ENCODE measurements around the gene KREMEN2. TPM values are rescaled to one million over a fixed set of nuclear protein-coding genes. Genes with fewer than 3 reads are reported as not detected.

KREMEN2 gene
- total and polyA plus RNA-seq, 4 donors = not detected

- no peak overlapping the region for H3K9ac ChIP-seq (ENCODE audit: low read depth in 1 of 2, low read length in 2 of 2)
- WGBS = 2% methylated on average over 40 of the region's 40 CpGs
- H3K4me3 ChIP-seq (ENCODE audit: low read depth in 1 of 3, low read length in 3 of 3) = peak overlapping the region in 1 of 3 donors; percentile 13
These were observed 877 bp upstream of the KREMEN2 start for GRCh38 chr16:2963074-2963722.

GRCh38 chr16:2964475-2965336 lies 631 bp downstream of the KREMEN2 start:
- WGBS = 2% methylated on average over 68 of the region's 68 CpGs
- no peak overlapping the region for H3K27ac ChIP-seq (ENCODE audit: low read depth in 1 of 2, low read length in 2 of 2)
- H3K36me3 ChIP-seq (ENCODE audit: control insufficient read depth in 4 of 4, insufficient read depth in 3 of 4, low read depth in 1 of 4, low read length in 3 of 4) = no peaks in the 10 kb centered on the region
- H3K9ac ChIP-seq (ENCODE audit: low read depth in 1 of 2, low read length in 2 of 2) = no peak overlapping the region
- H3K9me3 ChIP-seq (ENCODE audit: control insufficient read depth in 4 of 4, low read length in 3 of 4) = no peaks in the 10 kb centered on the region
- peak overlapping the region in 1 of 3 donors; percentile 18 for H3K4me3 ChIP-seq (ENCODE audit: low read depth in 1 of 3, low read length in 3 of 3)
- H3K27me3 ChIP-seq (ENCODE audit: control insufficient read depth in 4 of 4, insufficient read depth in 4 of 4, low read length in 3 of 4) = peaks cover 0 to 14% (median 5%) of the 10 kb centered on the region in 4 donors
- no peak for TF ChIP-seq SP1 (IDR thresholded peaks at IDR 0.05)
- TF ChIP-seq FOXA2 (IDR thresholded peaks at IDR 0.05) = no peak
- TF ChIP-seq FOXA1 (IDR thresholded peaks at IDR 0.05) = no peak
- peak; percentile 61 for DNase-seq (ENCODE audit: low spot score)
- peaks cover 7 to 33% (median 30%) of the 10 kb centered on the region in 4 donors for H3K4me1 ChIP-seq (ENCODE audit: control insufficient read depth in 4 of 4, insufficient read depth in 4 of 4, low read length in 3 of 4)

More at GRCh38 chr16:2963074-2963722, 877 bp upstream of the KREMEN2 start:
- Histone ChIP-seq H3K9me3 (ENCODE audit: control insufficient read depth in 4 of 4, low read length in 3 of 4) (no peaks in the 10 kb centered on the region), H3K27ac (ENCODE audit: low read depth in 1 of 2, low read length in 2 of 2) (no peak overlapping the region), H3K27me3 (ENCODE audit: control insufficient read depth in 4 of 4, insufficient read depth in 4 of 4, low read length in 3 of 4) (peaks cover 0 to 14% (median 4%) of the 10 kb centered on the region in 4 donors), H3K36me3 (ENCODE audit: control insufficient read depth in 4 of 4, insufficient read depth in 3 of 4, low read depth in 1 of 4, low read length in 3 of 4) (no peaks in the 10 kb centered on the region), H3K4me1 (ENCODE audit: control insufficient read depth in 4 of 4, insufficient read depth in 4 of 4, low read length in 3 of 4) (peaks cover 3 to 22% (median 17%) of the 10 kb centered on the region in 4 donors)
- TF ChIP-seq HNF4G (IDR thresholded peaks at IDR 0.05) (no peak), RXRA (IDR thresholded peaks at IDR 0.05) (no peak), MAX (IDR thresholded peaks at IDR 0.05) (no peak), ATF3 (IDR thresholded peaks at IDR 0.05) (no peak), GABPA (IDR thresholded peaks at IDR 0.05 in 1 of 2, conservative IDR thresholded peaks at IDR 0.05 in 1 of 2) (no peak), FOXA2 (IDR thresholded peaks at IDR 0.05) (no peak), REST (IDR thresholded peaks at IDR 0.05) (no peak), EGR1 (IDR thresholded peaks at IDR 0.05; ENCODE audit: low read depth in 2 of 2) (no peak), FOXA1 (IDR thresholded peaks at IDR 0.05) (no peak), JUND (IDR thresholded peaks at IDR 0.05) (no peak), NR2F2 (IDR thresholded peaks at IDR 0.05) (no peak), TAF1 (conservative IDR thresholded peaks at IDR 0.05) (no peak), YY1 (IDR thresholded peaks at IDR 0.05) (no peak), RAD21 (IDR thresholded peaks at IDR 0.05) (no peak)
- no peak for DNase-seq (ENCODE audit: low spot score)
